22Rv1 (cell line): ENCODE data around the gene MAN1A1.

Experiments
- ZFX ChIP-seq: fragments of 450-650 bp; IDR thresholded peaks from 2 replicates; pipeline ENCODE4 v1.6.1; 2017; ENCODE audit warnings: antibody characterized with exemption, borderline replicate concordance
- TF ChIP-seq, protein P1 (sequence below): fragments of 450-650 bp; IDR thresholded peaks from 2 replicates; pipeline ENCODE4 v1.5.1; 2017; ENCODE audit warnings: mild to moderate bottlenecking

DNA sequence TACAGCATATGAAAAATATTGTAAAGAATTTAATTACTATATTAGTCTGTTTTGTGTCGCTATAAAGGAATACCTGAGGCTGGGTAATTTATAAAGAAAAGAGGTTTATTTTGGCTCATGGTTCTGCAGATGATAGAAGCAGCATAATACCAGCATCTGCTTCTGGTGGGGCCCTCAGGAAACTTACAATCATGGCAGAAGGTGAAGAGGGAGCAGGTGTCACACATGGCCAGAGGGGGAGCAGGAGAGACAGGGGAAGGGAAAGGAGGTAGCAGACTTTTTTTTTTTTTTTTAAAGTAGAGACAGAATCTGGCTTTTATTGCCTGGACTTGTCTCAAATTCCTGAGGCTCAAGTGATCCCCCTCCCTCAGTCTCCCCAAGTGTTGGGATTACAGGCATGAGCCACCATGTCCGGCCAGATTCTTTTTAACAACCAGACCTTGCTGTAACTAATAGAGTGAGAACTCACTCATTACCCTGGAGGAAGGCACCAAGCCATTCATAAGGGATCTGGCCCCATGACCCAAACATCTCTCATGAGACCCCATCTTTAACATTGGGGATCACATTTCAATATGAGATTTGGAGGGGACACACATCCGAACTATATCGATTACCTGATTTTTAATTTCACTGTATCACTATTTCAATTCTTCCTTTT, 64.6 kb downstream of the MAN1A1 start:
- TF ChIP-seq, protein P1, sequence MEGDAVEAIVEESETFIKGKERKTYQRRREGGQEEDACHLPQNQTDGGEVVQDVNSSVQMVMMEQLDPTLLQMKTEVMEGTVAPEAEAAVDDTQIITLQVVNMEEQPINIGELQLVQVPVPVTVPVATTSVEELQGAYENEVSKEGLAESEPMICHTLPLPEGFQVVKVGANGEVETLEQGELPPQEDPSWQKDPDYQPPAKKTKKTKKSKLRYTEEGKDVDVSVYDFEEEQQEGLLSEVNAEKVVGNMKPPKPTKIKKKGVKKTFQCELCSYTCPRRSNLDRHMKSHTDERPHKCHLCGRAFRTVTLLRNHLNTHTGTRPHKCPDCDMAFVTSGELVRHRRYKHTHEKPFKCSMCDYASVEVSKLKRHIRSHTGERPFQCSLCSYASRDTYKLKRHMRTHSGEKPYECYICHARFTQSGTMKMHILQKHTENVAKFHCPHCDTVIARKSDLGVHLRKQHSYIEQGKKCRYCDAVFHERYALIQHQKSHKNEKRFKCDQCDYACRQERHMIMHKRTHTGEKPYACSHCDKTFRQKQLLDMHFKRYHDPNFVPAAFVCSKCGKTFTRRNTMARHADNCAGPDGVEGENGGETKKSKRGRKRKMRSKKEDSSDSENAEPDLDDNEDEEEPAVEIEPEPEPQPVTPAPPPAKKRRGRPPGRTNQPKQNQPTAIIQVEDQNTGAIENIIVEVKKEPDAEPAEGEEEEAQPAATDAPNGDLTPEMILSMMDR = peak; percentile 34
- no peak for TF ChIP-seq ZFX
